Activated CD4-positive, CD25-positive, alpha-beta regulatory T cell (primary cell): ENCODE data around the gene NDST1.

ENCODE experiments used
- DNase-seq, 4 experiments: peaks; one replicate each; lab custom pipeline; 2025; lab: John Stamatoyannopoulos, UW

NDST1 gene

DNA sequence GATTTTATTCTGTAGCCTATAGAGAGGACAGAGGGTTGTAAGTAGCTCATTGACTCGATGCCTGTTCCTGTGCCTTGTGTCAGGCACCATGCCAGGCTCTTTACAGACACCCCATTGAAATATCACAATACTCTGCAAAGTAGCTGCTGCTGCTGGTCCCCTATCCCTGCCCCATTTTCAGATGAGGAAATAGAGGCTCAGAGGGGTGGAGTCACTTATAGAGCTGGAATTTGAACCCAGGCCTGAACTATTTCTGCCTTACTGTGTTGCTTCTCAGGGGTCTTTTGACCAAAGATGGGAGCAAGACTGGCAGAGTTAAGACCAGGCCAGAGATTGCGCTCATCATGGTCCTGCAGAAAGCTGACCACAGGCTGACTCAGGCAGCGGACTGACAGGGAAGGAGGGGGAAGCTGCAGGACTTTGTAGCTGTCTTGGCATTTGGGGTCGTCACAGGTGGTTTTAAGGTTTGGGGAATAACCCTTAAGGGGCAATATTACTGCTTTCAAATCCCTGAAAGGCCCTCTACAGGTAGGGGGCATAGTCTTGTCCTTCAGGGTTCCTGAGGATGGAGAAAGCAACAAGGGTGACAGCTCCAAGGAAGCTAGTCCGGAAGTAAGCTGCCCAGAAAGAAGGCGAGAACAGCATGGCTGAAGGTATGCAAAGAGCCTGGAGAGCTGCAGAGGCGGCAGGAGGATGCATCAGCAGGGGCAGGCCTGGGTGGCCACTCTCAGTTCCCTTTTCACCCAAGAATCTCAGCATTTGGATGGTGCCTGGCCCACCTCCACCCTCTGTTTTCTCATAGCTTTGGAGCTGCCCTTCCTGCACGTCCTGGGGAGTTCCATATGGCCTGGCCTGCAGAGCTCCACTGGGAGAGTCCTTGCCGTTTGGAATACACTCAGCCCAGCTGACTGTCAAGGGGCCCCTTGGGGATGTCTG lies 18.3 kb upstream of the NDST1 start:
- DNase-seq = no peak

DNA sequence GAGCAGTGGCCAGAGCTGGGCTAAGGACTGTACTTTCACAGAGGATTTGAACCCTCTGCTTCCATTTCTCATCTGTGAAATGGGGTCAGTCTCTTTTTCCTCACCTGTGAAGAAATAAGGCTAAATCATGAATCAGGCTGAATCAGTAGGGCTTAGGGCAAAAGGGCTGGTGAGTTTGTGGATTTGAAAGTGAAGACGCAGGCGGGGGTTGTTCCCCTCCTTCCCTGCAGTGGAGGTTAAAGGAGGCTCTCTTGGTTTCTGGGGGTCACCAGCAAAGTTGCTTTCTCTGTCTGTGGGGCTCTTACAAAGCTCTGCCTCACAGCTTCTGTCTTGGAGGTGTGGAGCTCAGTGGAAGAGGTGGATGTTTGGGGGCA lies 17.6 kb upstream of the NDST1 start:
- DNase-seq = no peak

GRCh38 chr5:150490754-150491153 lies 17.2 kb upstream of the NDST1 start:
- DNase-seq = no peak

DNA sequence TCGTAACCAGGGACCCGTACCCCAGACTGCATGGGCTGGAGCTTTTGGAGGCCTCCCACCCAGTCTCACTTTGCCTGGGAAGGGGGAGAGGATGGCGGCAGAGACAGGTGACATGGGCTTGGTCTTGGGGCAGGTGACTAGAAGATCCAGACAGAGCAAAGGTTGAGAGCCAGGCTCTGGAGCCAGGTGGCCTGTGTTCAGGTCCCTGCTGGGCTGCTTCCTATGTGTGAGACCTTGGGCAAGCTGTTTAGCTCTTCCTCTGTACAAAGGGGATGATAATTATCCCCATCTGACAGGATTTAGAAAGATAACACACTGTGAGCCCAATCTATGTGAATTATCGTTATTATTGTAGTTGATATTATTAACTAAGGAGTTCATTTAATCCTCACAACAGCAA lies 16.1 kb upstream of the NDST1 start:
- DNase-seq = no peak

- DNase-seq = no peak
Measured at GRCh38 chr5:150492621-150493020, 15.3 kb upstream of the NDST1 start.

DNA sequence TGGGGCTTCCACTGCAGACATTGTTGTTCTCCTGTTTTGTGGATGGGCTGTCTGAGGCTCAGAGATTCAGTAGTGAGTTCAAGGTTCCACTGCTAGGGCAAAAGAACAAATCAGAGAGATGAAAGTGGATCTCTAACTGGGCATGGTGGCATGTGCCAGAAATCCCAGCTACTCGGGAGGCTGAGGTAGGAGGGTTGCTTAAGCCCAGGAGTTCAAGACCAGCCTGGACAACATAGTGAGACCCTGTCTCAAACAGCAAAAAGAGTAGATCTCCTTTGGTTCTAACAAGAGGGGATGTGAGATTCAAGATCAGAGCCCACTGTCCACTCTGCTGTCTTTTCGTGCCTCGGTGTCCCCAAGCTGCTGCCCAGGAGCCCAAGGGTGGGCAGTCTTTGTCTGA lies 11.8 kb upstream of the NDST1 start:
- DNase-seq = no peak

DNA sequence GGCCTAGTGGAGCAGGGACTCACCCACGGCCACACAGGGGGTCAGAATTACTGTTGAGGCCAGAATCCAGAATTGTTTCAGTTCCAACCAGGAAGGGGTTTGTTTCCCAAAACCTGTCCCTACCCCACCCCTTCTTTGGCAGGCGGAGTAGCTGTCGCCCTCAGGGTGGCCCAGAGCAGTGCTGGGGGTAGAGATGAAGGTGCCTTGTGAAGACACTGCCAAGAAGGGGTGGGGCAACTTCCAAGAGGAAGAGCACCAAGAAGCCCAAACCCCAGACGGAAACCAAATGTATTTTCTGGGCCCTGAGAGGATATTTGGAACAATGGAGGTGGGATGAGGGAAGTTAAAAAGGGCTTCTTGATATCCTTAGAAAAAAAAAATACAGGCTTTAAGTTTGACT lies 11.4 kb upstream of the NDST1 start:
- DNase-seq = no peak

DNA sequence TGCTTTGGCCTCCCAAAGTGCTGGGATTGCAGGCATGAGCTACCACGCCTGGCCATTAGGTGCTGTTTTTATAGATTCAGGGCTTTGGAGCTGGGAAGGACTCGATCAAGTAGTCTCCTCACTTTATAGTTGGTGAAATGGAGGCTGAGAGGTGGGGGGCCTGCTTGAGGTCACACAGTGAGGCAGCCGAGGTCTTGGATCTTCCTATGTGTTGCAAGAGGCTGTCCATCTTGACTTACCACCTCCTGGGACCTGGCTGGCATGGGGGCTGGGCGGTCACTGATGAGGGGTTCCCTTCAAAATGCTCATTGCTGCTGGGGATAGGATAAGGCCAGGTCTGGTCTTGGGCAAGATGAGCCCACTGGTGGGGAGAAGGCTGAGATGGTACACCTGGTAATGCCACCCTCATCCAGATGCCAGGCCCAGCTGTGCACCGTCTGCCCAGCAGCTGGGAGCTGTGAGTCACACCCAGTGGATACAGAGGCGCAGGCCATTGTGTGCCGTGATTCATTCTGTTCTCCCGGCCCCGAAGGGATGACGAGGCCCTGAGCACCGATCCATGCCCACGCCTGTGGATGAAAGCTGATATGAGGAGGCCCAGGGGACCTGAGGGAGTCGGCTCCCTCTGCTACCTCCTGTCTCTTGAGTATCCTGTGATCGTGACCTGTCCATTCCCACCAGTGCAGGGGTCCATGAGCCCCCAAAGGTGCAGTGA lies 10.5 kb upstream of the NDST1 start:
- DNase-seq = no peak

DNA sequence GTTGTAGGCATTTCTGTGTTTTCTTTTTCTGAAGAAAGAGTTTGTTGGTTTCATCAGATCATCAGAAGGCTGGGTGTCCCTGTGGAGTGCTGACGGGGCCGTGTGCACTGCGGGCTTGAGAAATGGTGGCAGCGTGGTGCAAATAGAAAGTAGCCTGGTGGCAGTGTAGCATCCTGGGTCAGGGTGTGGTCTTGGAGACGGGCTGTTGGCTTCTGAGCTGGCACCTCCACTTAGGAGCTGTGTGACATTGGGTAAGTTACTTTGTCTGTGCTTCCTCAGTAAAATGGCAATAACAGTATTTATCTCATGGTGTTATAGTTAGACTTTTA lies 10.0 kb upstream of the NDST1 start:
- no peak for DNase-seq

- no peak for DNase-seq
Measured at GRCh38 chr5:150498501-150498900, 9.4 kb upstream of the NDST1 start.

- DNase-seq = no peak
Measured at GRCh38 chr5:150498971-150499370, 9.0 kb upstream of the NDST1 start.

GRCh38 chr5:150499437-150499956 lies 8.4 kb upstream of the NDST1 start:
- no peak for DNase-seq

GRCh38 chr5:150500328-150500841 lies 7.5 kb upstream of the NDST1 start:
- DNase-seq = no peak

- no peak for DNase-seq
Measured at GRCh38 chr5:150500905-150501304, 7.0 kb upstream of the NDST1 start.

DNA sequence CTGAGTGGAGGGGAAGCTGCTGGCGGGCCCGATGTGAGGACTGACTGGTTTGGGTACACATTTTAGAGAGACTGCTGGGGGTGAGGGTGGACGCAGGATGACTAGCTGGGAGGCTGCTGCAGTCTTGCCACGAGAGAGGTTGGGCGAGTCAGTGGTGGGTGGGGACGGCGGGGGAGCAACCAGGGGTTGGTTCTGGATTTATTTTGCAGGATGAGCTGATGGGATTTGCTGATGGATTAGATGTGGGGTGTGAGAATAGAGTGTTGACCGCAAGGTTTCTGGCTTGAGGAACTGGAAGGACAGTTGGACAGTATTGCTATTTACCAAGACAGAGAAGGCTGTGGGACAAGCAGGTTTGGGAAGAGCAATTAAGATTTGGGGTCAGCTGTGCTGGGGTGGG lies 5.8 kb upstream of the NDST1 start:
- no peak for DNase-seq

GRCh38 chr5:150502847-150503246 lies 5.1 kb upstream of the NDST1 start:
- no peak for DNase-seq

DNA sequence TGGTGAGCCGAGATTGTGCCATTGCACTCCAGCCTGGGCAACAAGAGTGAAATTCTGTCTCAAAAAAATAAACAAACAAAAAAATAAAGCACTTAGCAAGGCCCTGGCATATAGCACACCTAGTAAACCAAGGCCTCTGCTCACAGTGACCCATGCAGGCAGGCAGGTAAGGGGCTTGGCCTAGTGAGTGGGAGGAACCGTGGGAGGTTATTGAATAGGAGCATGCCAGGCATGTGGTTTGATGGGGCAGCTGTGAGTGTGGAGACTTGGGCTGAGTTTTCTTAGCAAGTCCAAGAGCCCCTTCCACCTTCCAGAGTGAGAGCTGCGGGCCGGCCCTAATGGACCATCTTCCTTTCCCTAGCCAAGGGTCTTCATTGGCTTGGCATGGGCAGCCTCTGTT lies 4.5 kb upstream of the NDST1 start:
- DNase-seq = no peak

DNA sequence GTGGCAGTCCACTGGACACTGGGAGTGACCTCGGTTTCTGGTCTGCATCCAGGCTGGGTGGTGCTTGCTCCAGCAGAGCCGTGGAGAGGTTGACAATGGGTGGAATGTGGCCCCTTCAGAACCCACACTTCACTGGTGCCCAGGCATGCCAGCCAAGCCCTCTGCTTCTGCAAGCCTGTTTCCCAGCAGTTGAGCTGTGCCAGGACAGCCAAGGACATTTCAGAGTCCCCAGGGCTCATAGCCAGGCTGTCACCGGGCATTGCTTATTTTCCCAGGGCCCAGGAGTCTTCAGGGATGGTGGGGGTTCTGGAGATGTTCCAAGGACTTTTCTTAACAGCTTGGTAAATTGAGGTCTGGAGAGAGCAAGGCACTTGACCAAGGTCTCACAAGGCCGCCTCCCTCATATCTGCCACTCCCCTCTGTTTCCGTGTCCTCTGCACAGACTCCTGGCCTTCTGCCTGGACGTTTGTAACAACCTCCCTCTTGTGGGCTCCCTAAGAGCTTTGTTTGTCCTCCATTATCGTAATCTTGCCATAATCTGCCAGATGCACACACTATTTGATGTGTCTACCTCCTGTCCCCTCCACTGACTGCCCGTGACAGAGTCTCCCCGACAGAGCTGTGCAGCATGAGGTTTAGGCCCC lies 3.8 kb upstream of the NDST1 start:
- DNase-seq = no peak

DNA sequence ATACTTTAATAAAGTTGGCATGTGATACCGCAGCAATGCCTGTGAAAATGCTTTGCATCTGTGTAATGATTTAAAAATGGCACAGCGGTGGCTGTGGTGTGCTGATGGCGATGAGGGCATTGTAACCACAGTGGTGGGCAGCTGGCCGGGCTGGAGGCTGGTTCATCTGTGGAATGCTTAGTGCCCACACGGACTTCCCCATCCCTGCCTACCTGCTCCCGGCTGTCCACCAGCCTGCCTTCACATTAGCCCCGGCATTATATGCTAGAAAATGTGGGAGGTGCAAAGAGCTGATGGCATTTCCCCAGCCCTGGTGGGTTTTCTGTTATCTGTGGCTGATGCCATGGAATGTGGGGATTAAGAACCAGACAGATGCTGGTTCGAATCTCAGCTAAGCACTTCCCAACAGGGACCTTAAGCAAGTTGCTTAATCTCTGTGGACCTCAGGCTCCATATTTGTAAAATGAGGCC lies 2.9 kb upstream of the NDST1 start:
- DNase-seq = no peak

DNA sequence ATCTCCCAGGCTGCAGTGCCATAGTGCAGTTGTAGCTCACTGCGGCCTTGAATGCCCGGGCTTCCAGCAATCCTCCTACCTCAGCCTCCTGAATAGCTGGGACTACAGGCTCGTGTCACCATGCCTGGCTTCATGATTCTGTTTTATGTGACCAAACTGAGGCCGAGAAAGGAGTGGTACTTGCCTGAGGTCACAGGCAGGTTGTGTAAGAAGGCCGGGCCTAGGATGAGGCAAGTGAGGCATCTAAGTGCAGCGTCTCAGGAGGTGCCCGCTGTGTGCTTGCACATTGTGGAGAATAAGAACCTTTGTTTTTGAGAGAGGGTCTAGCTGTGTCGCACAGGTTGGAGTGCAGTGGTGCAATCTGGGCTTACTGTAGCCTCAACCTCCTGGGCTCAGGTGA lies 2.1 kb upstream of the NDST1 start:
- no peak for DNase-seq

- no peak for DNase-seq
Measured at GRCh38 chr5:150506571-150507473, 1.1 kb upstream of the NDST1 start.

- DNase-seq = no peak
Measured at GRCh38 chr5:150508277-150508640, 328 bp downstream of the NDST1 start.
